Spleen (tissue), 11 donors: ENCODE measurements around the gene GJC2. TPM values are rescaled to one million over a fixed set of nuclear protein-coding genes. Genes with fewer than 3 reads are reported as not detected.

Experiments used
- DNase-seq: peaks from one replicate; pipeline ENCODE4 v3.0.0-alpha.2; 2020
- H3K27ac ChIP-seq, 8 donors: fragments of 200-600 bp; sonication (generic) in 7 of 8; 1 replicate in 4 of 8; 2 replicates in 4 of 8; pipeline versions ENCODE4 v1.5.0 to v1.8.0; 2016 to 2021; ENCODE audit warnings: inconsistent platforms in 4 of 8, mild to moderate bottlenecking in 4 of 8, moderate library complexity in 1 of 8
- H3K27me3 ChIP-seq, 7 donors: fragments of 200-600 bp; sonication (generic) in 6 of 7; replicated peaks in 1 of 7; 1 replicate in 4 of 7; 2 replicates in 3 of 7; pipeline versions ENCODE4 v1.5.0 to v1.8.0; 2016 to 2021; ENCODE audit warnings: inconsistent platforms in 3 of 7, mild to moderate bottlenecking in 1 of 7
- H3K36me3 ChIP-seq, 6 donors: fragments of 200-600 bp; sonication (generic) in 5 of 6; 1 replicate in 4 of 6; 2 replicates in 2 of 6; pipeline versions ENCODE4 v1.5.0 to v1.8.0; 2016 to 2021; ENCODE audit warnings: inconsistent platforms in 2 of 6
- H3K4me1 ChIP-seq, 6 donors: fragments of 200-600 bp; sonication (generic) in 5 of 6; 1 replicate in 3 of 6; 2 replicates in 3 of 6; pipeline versions ENCODE4 v1.5.0 to v1.8.0; 2016 to 2021; ENCODE audit warnings: inconsistent platforms in 3 of 6
- H3K4me3 ChIP-seq, 8 donors: fragments of 200-600 bp; sonication (generic) in 7 of 8; 1 replicate in 4 of 8; 2 replicates in 4 of 8; pipeline versions ENCODE4 v1.5.0 to v1.8.0; 2016 to 2021; ENCODE audit warnings: inconsistent platforms in 4 of 8, mild to moderate bottlenecking in 4 of 8, moderate library complexity in 2 of 8
- H3K9me3 ChIP-seq, 8 donors: fragments of 200-600 bp; sonication (generic) in 7 of 8; 1 replicate in 4 of 8; 2 replicates in 4 of 8; pipeline versions ENCODE4 v1.5.0 to v1.8.0; 2016 to 2021; ENCODE audit warnings: inconsistent platforms in 4 of 8
- POLR2A ChIP-seq, 3 donors: fragments of 450-650 bp; IDR thresholded peaks; one replicate each; pipeline ENCODE4 v1.5.1; 2017; ENCODE audit warnings: antibody characterized with exemption in 3 of 3, mild to moderate bottlenecking in 1 of 3
- POLR2AphosphoS5 ChIP-seq, 3 donors: sonication (generic); formaldehyde crosslinking; IDR thresholded peaks; one replicate each; pipeline ENCODE4 v1.5.1; 2017; ENCODE audit warnings: antibody characterized with exemption in 3 of 3
- WGBS, 5 donors: extraction: QIAGEN DNeasy Blood & Tissue Kit in 3 of 5; methylation state at CpG; one replicate each; pipeline versions ENCODE4 v1.1.5 to v1.1.7; 2013 to 2018; 5-methylcytosine and 5-hydroxymethylcytosine counted together
- intact Hi-C: fragments of 100-400 bp; cut with DNase I; formaldehyde crosslinking; loops from one replicate; pipeline ENCODE4 v1.15.0; 2023; ENCODE audit warnings: low total_unique reads
- polyA plus RNA-seq, 3 donors: library from polyadenylated mRNA; stranded (reverse); fragments of 200-250 nt; gene quantifications; one replicate each; pipeline ENCODE4 v1.2.1, GENCODE V29; 2013
- total RNA-seq, 7 donors: library from RNA; depleted of rRNA in 3 of 7; stranded (reverse); fragments of >200 nt in 3 of 7; fragmentation: NEBNext Ultra II Directional in 4 of 7; extraction: Animal tissue kit (Norgen Biotek cat#: 25700) in 4 of 7; gene quantifications; one replicate each; pipeline versions ENCODE4 v1.1.0 to v1.2.1, GENCODE V29; 2016 to 2021
- TF ChIP-seq, protein P1 (sequence below), 11 experiments: fragments of 200-600 bp in 7 of 11; fragments of 450-650 bp in 4 of 11; sonication (generic) in 4 of 11; IDR thresholded peaks in 8 of 11; conservative IDR thresholded peaks in 3 of 11; 1 replicate in 7 of 11; 2 replicates in 4 of 11; pipeline versions ENCODE4 v1.4.0 to v1.8.0; 2016 to 2021; ENCODE audit warnings: antibody characterized with exemption in 11 of 11, inconsistent platforms in 4 of 11, mild to moderate bottlenecking in 1 of 11
- donor health status: healthy with polysubstance abuse.
- donor health status: DM: no; HTN: no; CAD: no; lungs with moderate emphysema.
- donor health status: DM: no; HTN: no; CAD: no.
- donor health status: Bipolar disorder and iron deficiency.
- donor health status: healthy.
- donor health status: DM: no; HTN: no; CAD: no.
- donor health status: DM: yes; HTN: yes; CAD: no.

GJC2 gene
- total and polyA plus RNA-seq, 10 donors = 0.35 to 3.5 (median 1.3) TPM

DNA sequence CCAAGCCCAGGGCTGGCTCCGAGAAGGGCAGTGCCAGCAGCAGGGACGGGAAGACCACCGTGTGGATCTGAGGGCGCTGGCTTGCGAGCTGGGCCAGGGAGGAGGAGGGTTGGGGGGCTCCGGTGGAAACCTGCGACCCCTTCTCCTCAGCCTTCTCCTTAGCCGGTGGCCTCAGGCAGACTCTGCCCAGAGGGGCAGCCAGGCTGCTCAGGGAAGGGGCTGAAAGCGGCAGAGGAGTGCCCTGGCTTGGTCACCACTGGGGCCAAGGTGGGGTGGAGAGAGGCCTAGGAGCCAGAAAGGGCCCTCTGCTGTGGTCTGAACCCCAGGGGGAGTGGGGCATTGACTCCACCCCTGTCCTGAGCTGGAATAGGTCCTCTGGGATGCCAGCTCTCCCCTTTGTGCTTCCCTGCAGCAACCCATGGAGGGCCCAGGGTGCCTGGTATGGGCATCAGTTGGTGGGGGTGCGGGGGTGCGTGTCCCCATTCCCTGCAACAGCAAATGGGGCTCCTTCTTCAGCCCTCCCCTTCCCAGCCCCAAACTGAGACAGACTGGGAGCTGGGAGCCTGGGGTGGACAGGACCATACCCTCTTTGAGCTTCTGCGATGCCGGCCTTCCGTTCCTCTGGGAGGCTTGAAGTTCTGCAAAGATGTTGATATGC, 9.4 kb downstream of the GJC2 start:
- H3K4me1 ChIP-seq = peaks cover 11 to 54% (median 36%) of the 10 kb centered on the region in 6 donors

DNA sequence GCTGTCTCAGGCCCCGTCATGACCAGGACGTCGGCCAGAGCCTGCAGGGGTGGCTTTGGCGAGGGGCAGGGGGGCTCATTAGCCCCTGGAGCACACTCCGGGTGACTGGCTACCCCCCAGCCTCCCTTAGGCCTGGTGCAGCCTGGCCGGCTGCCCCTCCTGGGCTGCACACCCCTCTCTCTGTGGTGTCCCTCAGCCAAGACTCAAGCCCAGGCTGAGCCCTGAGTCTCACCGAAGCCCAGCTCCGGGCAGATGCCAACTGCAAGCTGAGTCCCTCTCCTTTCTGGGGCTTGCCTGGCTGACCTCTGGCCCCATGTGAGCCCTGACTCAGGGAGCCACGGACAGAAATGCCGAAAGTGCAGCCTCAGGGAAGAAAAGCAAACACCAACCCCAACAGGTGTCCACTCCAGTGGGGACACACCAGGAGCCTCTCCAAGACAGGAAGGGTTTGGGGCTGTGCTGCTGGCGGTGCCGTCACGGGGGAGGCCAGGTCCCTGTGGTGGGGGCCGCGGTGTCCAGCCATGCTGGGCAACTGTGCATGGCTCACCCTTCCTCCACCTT, 10.6 kb downstream of the GJC2 start:
- intact Hi-C loops = no loop called here
- peaks cover 18 to 65% (median 47%) of the 10 kb centered on the region in 6 donors for H3K4me1 ChIP-seq
- 87 to 96% (median 91%) methylated on average over 10 to 15 of the region's 15 CpGs for WGBS, 5 donors
- no peak overlapping the region for H3K27ac ChIP-seq
- TF ChIP-seq POLR2AphosphoS5 (IDR thresholded peaks at IDR 0.05) = no peak
- TF ChIP-seq, protein P1, sequence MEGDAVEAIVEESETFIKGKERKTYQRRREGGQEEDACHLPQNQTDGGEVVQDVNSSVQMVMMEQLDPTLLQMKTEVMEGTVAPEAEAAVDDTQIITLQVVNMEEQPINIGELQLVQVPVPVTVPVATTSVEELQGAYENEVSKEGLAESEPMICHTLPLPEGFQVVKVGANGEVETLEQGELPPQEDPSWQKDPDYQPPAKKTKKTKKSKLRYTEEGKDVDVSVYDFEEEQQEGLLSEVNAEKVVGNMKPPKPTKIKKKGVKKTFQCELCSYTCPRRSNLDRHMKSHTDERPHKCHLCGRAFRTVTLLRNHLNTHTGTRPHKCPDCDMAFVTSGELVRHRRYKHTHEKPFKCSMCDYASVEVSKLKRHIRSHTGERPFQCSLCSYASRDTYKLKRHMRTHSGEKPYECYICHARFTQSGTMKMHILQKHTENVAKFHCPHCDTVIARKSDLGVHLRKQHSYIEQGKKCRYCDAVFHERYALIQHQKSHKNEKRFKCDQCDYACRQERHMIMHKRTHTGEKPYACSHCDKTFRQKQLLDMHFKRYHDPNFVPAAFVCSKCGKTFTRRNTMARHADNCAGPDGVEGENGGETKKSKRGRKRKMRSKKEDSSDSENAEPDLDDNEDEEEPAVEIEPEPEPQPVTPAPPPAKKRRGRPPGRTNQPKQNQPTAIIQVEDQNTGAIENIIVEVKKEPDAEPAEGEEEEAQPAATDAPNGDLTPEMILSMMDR (IDR thresholded peaks at IDR 0.05 in 8 of 11, conservative IDR thresholded peaks at IDR 0.05 in 3 of 11) = no peak
- no peak for TF ChIP-seq POLR2A (IDR thresholded peaks at IDR 0.05)
- H3K4me3 ChIP-seq = no peak overlapping the region
- H3K9me3 ChIP-seq = no peaks in the 10 kb centered on the region
- H3K36me3 ChIP-seq = no peaks in the 10 kb centered on the region
- DNase-seq = peak; percentile 65
- H3K27me3 ChIP-seq = peaks cover 0 to 36% (median 0%) of the 10 kb centered on the region in 7 donors

More for the DNA sequence above, 9.4 kb downstream of the GJC2 start:
- 93 to 98% (median 96%) methylated on average over 10 to 14 of the region's 14 CpGs for WGBS, 5 donors
- no peak overlapping the region for H3K27ac ChIP-seq
- H3K4me3 ChIP-seq = no peak overlapping the region
- intact Hi-C loops = no loop called here
- H3K9me3 ChIP-seq = no peaks in the 10 kb centered on the region
- peaks cover 0 to 36% (median 0%) of the 10 kb centered on the region in 7 donors for H3K27me3 ChIP-seq
- DNase-seq = peak; percentile 65
- TF ChIP-seq, protein P1 (IDR thresholded peaks at IDR 0.05 in 8 of 11, conservative IDR thresholded peaks at IDR 0.05 in 3 of 11) = no peak
- TF ChIP-seq POLR2AphosphoS5 (IDR thresholded peaks at IDR 0.05) (no peak), POLR2A (IDR thresholded peaks at IDR 0.05) (no peak)
- no peaks in the 10 kb centered on the region for H3K36me3 ChIP-seq

DNA sequence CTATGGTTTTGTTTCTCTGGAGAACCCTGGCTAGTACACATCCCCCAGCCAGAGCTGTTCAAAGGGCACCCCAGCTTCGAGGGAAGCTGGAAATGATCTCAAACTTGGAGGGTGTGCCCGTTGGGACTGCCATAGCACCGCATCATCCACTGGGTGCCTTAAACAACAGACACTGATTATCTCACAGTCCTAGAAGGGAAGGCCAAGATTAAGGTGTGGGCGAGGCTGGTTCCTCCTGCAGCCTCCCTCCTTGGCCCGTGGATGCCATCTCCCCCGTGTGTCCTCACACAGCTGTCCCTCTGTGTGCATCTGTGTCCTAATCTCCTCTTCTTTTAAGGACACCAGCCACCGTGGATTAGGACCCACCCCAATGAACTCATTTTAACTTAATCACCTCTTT, 11.6 kb downstream of the GJC2 start:
- Histone ChIP-seq H3K9me3 (no peaks in the 10 kb centered on the region), H3K27me3 (peaks cover 0 to 35% (median 0%) of the 10 kb centered on the region in 7 donors), H3K36me3 (no peaks in the 10 kb centered on the region), H3K4me1 (peaks cover 17 to 58% (median 44%) of the 10 kb centered on the region in 6 donors), H3K27ac (peak overlapping the region in 3 of 8 donors; percentile 85 to 100 (median 100)), H3K4me3 (no peak overlapping the region)
- TF ChIP-seq POLR2A (IDR thresholded peaks at IDR 0.05) (no peak), POLR2AphosphoS5 (IDR thresholded peaks at IDR 0.05) (no peak)
- TF ChIP-seq, protein P1 (IDR thresholded peaks at IDR 0.05 in 8 of 11, conservative IDR thresholded peaks at IDR 0.05 in 3 of 11) = no peak
- WGBS, 5 donors = 55 to 75% (median 61%) methylated on average over 6 to 7 of the region's 7 CpGs
- intact Hi-C loops = no loop called here
- DNase-seq = peak; percentile 32

DNA sequence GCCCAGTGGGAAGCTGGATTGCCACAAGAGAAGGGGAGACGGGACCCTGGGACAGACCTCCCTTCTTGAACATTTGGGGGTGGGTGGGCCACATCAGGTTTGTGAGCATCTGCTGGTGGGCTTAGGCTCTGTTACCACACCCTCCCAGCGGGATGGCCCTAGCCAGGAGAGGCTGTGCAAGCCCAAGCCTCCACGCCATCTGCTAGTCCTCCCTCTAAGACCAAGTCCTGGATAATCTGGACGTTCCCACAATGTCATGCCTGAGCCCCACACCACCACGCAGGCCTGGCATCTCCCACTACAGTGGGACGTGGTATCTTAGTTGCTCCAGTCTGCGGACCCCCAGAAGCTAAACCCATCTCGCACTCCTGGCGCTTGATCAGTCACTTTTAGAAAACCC, 12.1 kb downstream of the GJC2 start:
- Histone ChIP-seq H3K9me3 (no peaks in the 10 kb centered on the region), H3K27me3 (peaks cover 0 to 30% (median 0%) of the 10 kb centered on the region in 7 donors), H3K4me1 (peaks cover 17 to 58% (median 44%) of the 10 kb centered on the region in 6 donors), H3K4me3 (no peak overlapping the region), H3K36me3 (no peaks in the 10 kb centered on the region), H3K27ac (peak overlapping the region; percentile 28 to 100 (median 78))
- DNase-seq = no peak
- TF ChIP-seq POLR2AphosphoS5 (IDR thresholded peaks at IDR 0.05) (no peak), POLR2A (IDR thresholded peaks at IDR 0.05) (no peak)
- TF ChIP-seq, protein P1 (IDR thresholded peaks at IDR 0.05 in 8 of 11, conservative IDR thresholded peaks at IDR 0.05 in 3 of 11) = no peak
- 81 to 95% (median 85%) methylated on average over 4 to 9 of the region's 9 CpGs for WGBS, 5 donors
- intact Hi-C loops = no loop called here
